HL-60/S4 (cell line): ENCODE measurements around the gene CLIC6.
"Not testable (repeated sequence)": the region's sequence is repeated elsewhere in the genome, so short reads cannot be mapped to it uniquely, and the experiment has no call there.

Experiments
- in situ Hi-C: fragments of 300-500 bp; cut with MboI; formaldehyde crosslinking; loops from 2 replicates; pipeline ENCODE4 v1.14.3; 2022; ENCODE audit warnings: low sequenced_read_pairs

The CLIC6 gene

DNA sequence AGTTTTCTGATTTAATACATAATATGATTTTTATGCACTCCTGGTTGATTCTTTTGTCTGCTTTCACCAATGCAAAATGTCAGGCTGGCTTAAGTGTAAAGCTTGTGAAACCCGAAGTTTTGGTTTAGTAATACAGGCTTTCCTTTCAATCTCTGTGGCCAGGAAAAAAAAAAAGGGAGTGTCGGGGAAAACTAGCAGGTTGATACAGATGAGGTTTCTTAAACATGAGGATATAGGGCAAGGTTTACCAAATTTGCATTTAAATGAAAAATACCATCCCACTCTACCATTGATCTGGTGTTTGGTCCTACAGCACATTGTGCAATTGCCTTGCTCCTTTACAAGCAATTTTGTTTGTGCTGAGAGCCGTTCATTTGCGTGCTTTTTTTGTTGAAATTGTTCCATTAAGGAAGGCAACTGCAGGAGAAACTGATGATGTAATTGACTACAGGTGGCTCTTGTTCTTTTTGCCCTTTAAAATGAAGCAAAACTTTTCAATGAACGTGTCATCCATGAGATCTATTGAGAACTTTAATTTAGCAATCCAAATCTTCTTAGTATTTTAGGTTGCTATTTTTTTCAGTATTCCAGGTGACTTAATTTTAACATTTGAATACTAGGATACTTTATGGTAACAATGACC is 22.7 kb downstream of the CLIC6 start:
- in situ Hi-C loops = no loop called here

DNA sequence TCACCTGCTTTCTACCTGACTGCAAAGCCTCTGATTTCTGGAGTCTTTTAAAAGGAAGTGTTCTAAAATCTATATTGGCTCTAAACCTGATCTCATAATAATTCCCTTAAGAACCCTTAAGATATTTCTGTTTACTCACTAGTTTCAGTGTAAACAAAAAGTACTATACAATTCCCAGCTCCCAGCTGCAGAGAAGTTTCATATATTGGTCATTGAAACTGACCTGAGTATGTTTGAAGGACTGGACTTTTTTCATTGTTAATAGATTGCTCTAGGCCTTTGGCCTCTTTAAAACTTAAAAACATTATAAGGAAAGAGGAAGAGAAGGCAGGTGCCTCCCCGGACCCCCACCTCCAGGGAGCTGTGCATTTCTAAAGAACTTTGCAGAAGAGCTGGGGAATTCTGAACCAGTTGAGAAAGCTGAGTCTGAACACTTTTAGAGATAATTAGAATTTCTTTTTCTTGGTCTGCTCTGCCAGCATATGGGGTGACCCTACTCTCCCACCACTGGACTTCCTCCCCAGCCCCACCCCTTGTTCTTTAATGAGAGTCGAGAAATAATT is 23.7 kb downstream of the CLIC6 start:
- in situ Hi-C loops = no loop called here

DNA sequence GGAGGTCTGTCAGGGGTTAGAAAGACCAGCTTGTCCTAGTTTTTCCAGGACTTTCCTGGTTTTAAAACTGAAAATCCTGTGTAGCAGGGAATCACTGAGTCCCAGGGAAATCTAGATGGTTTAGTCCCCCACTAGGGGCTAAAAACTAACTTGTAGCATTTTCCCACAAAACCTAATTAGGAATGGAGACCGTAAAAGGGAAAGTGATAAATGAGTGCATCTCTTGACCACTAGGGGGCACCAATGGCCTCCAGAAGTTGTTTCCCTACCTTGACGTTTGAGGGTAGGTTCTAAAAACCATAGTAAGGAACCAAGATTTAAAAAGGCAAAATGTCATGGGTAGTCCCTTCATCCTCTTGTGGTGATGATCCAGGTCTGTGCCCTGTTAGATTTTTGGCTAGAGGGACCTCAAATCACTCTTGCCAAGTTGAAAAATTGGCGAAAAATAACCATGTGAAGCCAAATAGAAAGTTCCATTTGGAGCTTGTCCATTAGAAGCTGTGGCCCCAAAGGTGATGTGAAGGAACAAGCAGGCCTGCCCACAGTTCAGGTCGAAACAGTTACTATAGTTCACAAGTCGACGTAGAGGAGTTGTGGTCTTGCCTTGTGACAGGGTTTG is 24.5 kb downstream of the CLIC6 start:
- in situ Hi-C loops = no loop called here

DNA sequence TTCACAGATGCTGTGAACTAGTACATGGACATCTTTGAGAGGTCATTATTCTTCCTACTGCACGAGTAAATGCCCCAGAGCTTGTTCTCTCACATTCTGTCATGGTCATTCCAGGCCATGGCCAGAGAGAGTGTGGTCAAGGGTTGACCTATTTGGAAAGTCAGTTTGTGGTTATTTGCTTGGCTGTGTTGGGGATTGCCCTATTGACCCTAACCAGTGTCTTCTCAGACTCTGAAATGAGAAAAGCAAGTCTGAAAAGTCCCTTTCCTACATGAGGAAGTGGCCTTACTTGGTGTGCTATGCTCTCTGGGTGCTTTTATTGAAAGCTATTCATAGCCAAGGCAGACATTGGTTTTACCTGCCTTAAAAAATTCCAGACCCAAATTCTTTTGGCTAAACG is 26.6 kb downstream of the CLIC6 start:
- in situ Hi-C loops = no loop called here

DNA sequence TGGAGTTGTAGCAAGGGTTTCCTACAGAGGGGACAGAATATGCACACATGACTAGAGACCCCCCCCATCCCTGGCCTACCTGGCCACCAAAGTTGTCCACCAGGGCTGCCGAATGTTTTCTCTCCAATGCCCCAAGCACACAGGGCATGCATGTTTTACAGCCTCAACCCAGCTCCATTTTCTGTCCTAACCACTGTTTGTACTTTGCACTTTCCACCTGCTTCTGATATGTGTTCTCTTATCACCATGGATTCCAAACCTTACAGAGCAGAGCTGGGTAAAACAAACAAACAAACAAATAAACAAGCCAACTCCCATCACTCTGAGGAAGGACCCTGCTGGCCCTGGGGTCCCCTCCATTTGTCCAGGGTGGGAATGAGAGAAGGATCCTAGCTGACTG is 27.3 kb downstream of the CLIC6 start:
- in situ Hi-C loops = no loop called here

DNA sequence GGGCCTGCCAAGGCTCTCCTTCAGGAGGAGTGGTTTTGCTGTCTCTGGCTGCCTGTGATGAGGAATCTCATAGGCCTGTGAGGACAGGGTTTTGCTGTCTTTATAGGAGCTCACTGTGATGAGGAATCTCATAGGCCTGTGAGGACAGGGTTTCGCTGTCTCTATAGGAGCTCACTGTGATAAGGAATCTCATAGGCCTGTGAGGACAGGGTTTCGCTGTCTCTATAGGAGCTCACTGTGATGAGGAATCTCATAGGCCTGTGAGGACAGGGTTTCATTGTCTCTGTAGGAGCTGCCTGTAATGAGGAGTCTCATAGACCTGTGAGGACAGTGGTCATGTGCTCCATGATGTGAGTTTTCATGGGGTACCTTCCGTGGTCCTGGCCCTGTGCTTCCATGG is 29.0 kb downstream of the CLIC6 start:
- in situ Hi-C loops = no loop called here

DNA sequence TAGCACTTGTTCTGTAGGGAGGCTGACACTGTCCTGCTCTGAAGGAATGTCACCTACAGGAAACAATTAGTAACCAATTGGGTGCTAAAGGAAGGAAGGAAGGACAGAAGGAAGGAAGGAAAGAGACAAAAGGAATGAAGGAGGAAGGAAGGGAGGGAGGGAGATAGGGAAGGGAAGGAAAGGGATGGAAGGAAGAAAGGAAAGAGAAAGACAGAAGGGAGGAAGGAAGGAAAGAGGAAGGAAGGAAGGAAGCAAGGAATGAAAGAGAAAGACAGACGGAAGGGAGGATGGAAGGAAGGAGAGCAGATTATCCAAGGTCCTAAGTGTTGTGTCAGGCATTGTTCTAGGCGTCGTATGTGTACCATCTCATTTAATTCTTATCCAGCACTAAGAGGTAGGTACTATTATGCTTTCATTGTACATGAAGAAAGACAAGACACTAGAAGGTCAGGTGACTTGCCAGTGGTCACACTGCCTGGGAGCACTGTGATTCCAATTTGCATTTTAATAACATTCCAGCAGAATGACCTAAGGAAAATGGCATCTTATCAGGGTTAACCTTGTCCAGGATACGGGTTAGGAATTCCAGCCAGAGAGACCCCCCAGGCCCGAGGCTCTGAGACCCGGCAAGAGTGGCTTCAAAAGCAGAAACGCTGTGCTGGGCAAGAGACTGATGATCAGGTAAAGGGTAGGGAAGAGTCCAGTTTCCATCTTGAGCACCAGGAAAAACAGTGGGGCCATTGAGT is 29.6 kb downstream of the CLIC6 start:
- in situ Hi-C loops = no loop called here

DNA sequence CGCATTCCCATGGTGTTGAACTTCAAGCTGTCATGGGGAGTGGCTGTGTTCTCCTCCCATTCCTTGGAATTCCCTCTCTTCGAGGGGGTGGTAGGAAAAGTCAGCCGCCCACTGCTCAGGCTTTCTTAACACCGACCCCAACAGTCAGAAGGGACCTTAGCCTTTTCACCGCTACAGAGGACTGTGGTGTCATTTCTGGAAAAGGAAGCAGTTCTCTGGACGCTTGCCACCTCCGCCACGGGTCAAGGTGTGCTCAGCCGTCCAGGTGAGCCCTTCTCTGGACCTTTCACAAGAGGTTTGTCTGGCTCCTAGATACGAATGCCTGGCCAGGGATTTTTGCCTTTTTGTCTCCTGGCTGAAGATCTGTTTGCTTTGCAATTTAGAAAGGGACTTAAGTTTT is 31.8 kb downstream of the CLIC6 start:
- in situ Hi-C loops = no loop called here

DNA sequence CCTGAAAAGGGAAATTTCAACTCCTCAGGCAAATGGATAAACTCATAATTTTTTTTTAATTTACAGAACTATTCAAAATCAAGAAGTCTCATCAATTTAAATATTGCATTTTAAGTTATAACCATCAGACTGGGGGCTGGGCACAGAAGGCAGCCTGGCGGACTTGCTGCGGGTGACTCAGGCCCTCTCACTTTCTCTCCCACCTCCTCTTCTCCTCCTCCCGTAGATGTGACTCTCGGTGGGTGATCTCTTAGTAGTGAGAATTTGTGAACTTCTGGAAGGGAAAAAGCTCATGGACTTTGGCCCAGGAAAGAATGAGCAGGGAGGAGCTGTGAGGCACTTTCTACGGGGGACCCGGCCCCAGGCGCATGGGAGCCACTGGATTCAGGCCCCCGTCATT is 32.9 kb downstream of the CLIC6 start:
- in situ Hi-C loops = no loop called here

DNA sequence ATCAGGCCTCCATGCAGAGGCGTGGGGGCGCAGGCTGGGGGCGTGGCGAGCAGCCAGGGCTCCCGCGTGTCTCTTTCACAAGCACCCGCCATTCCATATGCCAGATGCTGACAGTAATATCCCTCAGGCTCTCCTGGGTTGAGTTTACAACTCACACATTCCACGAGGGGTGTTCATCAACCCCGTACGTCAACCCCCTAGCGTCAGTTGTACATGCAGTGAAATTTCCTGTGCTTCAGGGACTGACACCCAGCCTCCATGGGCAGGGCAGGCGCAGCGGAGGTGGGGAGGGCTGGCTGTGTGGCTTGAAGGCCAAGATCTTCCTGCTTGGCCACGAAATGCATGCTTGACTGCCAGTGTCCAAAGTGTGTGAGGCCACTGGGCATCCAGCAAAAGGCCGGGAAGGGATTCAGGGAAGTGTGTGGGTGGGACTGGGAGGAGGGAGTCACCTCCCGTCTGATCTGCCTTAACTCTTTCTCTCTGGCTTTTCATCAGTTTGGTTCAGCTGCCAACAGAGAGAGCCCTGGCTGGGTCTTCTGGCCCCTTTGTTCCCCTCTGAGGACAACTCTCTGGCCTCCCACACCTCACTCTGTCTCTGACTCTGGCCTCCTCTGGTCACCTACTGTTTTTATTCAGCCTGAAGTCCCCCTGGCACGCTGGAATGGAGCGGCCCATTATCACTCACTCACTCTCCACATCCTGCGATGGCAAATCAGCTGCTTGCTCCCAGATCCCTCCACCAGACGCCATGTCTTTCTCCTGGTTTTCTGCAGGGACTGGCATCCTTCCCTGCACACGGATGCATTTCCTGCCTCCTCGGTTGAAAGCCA is 33.8 kb downstream of the CLIC6 start:
- in situ Hi-C loops = no loop called here

DNA sequence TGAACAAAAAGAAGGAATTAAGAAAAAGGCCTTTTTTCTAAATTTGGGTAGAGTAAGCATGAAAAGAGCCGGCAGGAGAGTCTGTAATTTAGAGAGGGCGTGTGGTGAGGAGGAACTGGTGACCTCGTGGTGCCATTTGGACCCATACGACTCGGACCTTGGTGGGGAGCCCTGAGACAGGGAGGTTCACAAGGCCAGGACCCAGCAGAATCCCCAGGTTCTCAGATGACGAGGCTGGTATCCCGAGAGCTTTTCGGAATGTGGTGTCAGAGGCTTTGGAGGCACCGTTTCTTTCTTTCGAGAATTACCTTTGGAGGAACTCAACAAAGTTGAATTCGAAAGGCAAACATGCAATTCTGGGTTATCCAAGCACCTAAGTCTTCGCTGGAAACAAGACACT is 34.8 kb downstream of the CLIC6 start:
- in situ Hi-C loops = no loop called here

DNA sequence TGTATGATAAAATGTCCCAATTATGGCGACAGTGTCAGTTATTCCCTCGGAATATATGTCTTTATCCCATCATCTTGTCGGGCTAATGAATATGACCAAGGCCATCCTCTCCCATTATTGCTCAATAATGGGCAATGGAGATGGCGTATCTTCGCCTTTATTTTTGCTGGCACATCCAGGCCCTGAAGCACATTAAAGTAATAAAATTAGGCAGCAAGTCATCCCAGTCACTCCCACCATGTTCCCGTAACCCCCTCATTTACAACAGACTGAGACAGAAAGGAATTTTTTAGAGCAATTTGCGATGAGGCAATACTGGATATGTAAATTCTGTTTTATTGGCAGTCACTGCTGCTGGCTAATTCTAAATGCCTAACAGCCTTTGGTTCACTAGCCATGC is 35.3 kb downstream of the CLIC6 start:
- in situ Hi-C loops = no loop called here

DNA sequence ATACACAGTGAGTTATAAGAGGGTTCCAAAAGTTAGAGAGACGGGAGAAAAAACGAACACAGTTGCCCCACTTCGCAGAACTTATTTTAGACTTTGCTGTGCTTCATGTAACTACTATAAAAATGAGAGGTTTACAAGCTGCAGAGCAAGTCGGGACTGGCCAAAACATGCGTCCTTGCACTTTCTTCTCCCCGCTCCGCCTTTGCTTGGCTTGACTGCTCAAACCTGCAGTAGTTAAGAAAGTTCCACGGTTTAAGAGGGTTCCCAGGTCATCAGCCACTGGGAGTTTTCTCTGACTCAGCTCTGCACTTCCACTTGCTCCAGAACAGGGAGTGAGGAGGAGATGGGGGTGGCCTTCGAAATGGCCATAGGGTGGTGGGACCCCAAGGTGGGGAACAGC is 36.2 kb downstream of the CLIC6 start:
- in situ Hi-C loops = no loop called here

DNA sequence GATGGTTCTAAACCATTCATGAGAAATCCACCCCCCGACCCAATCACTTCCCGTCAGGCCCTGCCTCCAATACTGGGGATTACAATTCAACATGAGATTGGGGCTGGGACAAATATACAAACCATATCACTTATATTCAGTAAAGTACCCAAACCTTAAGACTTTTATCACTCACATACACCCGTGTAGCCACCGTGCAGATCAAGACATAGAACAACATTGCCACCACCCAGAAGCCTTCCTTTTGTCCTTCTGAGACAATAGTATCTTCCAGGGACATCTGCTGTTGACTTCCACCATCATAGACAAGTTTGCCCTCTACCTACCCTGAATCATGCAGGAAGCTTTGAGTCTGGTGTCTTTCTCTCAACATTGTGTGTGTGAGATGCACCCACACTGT is 37.5 kb downstream of the CLIC6 start:
- in situ Hi-C loops = no loop called here

DNA sequence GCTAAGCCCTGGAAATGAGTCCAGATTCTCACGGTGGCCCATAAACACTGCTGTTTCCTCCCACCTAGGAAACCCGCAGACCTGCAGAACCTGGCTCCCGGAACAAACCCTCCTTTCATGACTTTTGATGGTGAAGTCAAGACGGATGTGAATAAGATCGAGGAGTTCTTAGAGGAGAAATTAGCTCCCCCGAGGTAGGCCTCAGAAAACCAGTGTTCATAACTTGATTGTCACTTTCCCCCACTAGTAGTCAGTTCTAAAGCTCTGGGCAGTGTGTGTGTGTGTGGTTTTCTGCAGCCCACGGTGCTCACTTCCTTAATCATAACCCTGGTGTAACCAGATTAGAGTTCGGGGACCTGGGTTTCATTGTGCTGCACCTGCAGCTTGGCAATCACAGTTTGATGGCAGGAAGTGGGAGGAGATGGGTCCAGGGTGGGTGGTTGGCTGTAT is 39.1 kb downstream of the CLIC6 start:
- in situ Hi-C loops = no loop called here

DNA sequence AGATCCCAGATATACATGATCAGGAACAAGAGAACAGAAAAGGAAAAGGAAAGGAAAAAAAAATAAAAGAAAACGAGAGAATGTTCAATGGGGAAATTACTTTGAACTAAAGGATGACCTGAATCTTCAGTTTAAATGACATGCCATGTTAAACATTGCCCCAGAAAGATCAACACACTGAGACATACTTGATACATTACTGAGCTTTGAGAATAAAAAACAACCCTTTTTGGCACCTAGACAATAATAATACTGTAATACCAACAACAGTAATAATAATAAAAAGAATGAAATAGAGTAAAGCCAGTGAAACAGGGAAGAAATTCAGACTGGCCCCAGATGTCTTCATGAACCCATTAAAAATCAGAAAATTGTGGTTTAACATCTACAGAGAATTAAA is 44.8 kb downstream of the CLIC6 start:
- in situ Hi-C loops = no loop called here

DNA sequence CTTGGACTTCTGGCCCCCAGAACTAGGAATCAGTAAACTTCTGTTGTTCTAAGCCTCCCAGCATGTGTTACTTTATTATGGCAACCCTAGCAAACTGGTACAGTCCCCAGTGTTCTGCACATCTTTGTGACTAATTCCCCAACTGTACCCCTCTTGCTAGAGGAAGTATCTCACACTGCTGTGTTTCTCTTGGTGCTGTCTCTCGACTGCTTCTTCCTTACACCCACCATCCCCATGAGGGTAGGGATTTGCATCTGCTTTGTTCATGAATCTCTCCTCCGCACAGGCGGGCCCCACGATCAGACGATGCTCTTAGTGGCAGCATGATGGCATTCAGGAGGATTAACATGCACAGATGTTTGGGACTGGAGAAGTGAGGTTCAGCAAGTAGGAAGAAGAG is 46.7 kb downstream of the CLIC6 start:
- in situ Hi-C loops = no loop called here

DNA sequence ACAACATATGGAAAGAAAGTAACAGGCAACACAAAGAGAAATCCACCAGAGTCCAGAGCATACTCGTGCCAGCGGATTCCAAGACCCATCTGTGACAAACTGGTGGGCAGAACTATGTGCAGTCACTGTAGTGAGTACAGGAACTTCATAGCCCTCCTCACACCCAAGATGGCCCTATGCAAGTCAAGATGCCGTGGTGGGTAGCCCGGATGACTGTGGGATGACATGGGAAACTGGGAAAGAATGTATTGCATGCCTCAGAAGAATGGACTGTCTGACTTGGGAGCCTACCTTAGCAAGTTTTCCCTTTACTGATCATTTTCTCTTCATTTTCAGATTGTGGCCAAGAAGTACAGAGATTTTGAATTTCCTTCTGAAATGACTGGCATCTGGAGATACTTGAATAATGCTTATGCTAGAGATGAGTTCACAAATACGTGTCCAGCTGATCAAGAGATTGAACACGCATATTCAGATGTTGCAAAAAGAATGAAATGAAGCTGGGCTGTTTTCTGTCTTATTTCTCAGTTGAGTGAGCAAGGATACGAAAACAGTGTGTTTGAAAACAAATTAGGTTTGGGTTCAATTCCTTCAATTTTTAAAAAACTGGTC is 47.3 kb downstream of the CLIC6 start:
- in situ Hi-C loops = no loop called here

DNA sequence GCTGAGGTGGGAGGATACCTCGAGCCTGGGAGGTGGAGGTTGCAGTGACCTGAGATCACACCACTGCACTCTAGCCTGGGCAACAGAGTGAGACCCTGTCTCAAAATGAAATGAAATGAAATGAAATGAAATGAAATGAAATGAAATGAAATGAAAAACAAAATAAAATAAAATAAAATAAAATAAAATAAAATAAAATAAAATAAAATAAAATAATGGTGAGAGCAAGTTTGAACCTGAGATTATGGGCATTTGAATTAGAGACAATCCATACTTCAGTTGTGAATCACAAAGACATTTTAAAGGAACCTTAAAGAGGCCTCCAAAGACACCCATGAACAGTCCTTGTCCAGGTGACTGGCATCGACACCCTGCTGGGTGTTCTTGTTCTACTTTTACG is 49.7 kb downstream of the CLIC6 start:
- in situ Hi-C loops = not testable (repeated sequence)

DNA sequence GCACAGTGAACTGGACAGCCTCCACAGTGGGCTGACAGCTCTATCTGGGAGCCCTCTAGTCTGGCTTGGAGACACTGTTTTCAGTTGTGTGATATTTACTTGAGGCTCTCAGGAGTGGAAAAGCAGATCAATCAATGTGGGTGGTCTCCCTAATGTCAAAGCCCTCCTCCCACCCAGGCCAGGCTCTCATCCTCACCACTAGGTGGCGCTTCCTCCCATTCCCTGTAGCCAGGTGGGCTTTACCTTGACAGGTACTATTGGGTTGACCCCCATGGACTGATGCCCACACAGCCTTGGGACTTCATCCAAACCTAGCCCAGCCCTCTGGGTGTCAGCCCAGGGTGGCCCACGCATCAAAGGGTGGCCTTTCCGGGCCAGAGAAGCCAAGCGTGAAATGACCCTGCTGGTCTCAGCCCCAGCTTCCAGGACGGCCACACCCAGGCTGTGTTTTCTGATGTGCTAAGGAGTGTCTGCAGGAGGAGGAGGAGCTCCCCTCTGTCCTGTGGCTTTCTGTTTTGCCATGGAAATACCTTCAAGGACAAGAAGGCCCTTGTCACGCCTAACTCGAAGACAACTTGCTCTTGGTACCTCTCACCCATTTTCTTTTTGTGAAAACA is 54.0 kb downstream of the CLIC6 start:
- in situ Hi-C loops = no loop called here
